Karpas-422 (cell line): Measurements from ENCODE around the gene HCFC1R1. TPM values are rescaled to one million over a fixed set of nuclear protein-coding genes. Genes with fewer than 3 reads are reported as not detected.
A peak's percentile ranks its signal among the peaks of the same experiment; 100 is the strongest.

Experiments
- DNase-seq: peaks from one replicate; pipeline ENCODE4 v3.0.0-alpha.2; 2015
- H2AFZ ChIP-seq: fragments of 200-600 bp; sonication (generic); 2 replicates; pipeline ENCODE4 v1.6.1; 2014; ENCODE audit warnings: antibody characterized with exemption, low read length, mixed read lengths
- H3K27ac ChIP-seq: fragments of 200-600 bp; sonication (generic); 2 replicates; pipeline ENCODE4 v1.5.1; 2014; ENCODE audit warnings: mild to moderate bottlenecking, low read length, moderate library complexity
- H3K27me3 ChIP-seq: fragments of 200-600 bp; sonication (generic); 2 replicates; pipeline ENCODE4 v1.6.1; 2014; ENCODE audit warnings: low read length, mixed read lengths
- H3K36me3 ChIP-seq: fragments of 200-600 bp; sonication (generic); 2 replicates; pipeline ENCODE4 v1.6.1; 2014; ENCODE audit warnings: low read length, mixed read lengths; ENCODE audit not compliant: insufficient read depth
- H3K4me1 ChIP-seq: fragments of 200-600 bp; sonication (generic); 2 replicates; pipeline ENCODE4 v1.6.1; 2014; ENCODE audit warnings: mild to moderate bottlenecking, low read length, mixed read lengths
- H3K4me2 ChIP-seq: fragments of 200-600 bp; sonication (generic); 2 replicates; pipeline ENCODE4 v1.6.1; 2014; ENCODE audit warnings: low read length, low read depth, mild to moderate bottlenecking; ENCODE audit not compliant: poor library complexity, severe bottlenecking
- H3K4me3 ChIP-seq: fragments of 200-600 bp; sonication (generic); 2 replicates; pipeline ENCODE4 v1.5.1; 2014; ENCODE audit warnings: mild to moderate bottlenecking, antibody characterized with exemption, low read length, mixed read lengths
- H3K79me2 ChIP-seq: fragments of 200-600 bp; sonication (generic); 2 replicates; pipeline ENCODE4 v1.6.1; 2014; ENCODE audit warnings: mild to moderate bottlenecking, low read length, mixed read lengths
- H3K9ac ChIP-seq: fragments of 200-600 bp; sonication (generic); 2 replicates; pipeline ENCODE4 v1.6.0; 2014; ENCODE audit warnings: low read length
- H3K9me2 ChIP-seq: fragments of 200-600 bp; sonication (generic), shearing (Covaris generic); replicated peaks from 2 replicates; pipeline ENCODE4 v1.6.0; 2014; ENCODE audit warnings: mild to moderate bottlenecking, low read length, moderate library complexity; ENCODE audit not compliant: insufficient read depth
- H3K9me3 ChIP-seq: fragments of 300-700, 200-600 bp; sonication (generic); 2 replicates; pipeline ENCODE4 v1.6.1; 2014; ENCODE audit warnings: low read length, mixed read lengths
- H4K20me1 ChIP-seq: fragments of 200-600 bp; sonication (generic); 2 replicates; pipeline ENCODE4 v1.6.1; 2014; ENCODE audit warnings: mild to moderate bottlenecking, antibody characterized with exemption, low read length, low read depth; ENCODE audit not compliant: insufficient read depth
- total RNA-seq: library from RNA; depleted of rRNA; stranded (reverse); fragments of >200 nt; shearing (Covaris generic); gene quantifications from 2 replicates; pipeline ENCODE4 v1.2.3, GENCODE V29; 2014; ENCODE audit warnings: low replicate concordance

HCFC1R1 gene
- total RNA-seq, 1 experiment from 2014 or later: 67.8 TPM

DNA sequence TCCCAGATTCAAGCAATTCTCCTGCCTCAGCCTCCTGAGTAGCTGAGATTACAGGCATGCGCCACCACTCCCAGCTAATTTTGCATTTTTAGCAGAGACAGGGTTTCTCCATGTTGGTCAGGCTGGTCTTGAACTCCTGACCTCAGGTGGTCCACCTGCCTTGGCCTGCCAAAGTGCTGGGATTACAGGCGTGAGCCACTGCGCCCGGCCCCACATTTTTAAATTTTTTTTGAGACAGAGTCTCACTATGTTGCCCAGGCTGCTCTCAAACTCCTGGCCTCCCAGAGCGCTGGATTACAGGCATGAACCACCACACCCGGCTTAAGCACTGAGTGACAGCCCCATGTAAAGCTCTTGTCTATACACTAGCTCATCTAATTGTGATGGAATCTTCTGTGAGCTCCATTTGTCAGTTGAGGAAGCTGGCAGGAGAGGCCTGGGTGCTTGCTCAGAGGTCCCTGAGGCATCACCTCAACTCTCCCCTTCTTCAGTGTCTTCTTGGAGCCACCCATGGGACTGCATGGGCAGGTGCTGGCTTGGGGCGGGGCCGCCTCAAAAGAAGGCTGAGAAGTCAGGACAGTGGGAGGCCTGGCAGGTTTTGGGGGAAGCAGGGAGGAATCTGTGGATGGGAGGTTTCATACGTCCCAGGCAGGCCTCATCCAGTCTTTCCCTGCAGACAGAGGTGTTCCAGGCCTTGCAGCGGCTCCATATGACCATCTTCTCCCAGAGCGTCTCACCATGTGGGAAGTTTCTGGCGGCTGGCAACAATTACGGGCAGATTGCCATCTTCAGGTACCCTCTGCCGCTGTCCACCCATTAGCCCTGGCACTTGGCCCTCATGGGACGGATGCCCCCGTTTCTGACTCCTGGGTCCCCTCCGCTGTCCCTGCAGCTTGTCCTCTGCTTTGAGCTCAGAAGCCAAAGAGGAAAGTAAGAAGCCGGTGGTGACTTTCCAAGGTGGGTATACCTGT is 1.6 kb upstream of the HCFC1R1 start:
- Histone ChIP-seq H3K27me3 (no peaks in the 10 kb centered on the region), H3K4me1 (peaks cover 47% of the 10 kb centered on the region), H2AFZ (no peak overlapping the region), H4K20me1 (0 out of 2 replicates have a peak, but pooled peaks cover 3% of the 10 kb centered on the region), H3K9ac (no peak overlapping the region; the same call in 1 of the 2 replicates), H3K36me3 (no peaks in the 10 kb centered on the region; the same call in 1 of the 2 replicates), H3K27ac (no peak overlapping the region), H3K4me2 (peak overlapping the region; percentile 82), H3K9me3 (no peaks in the 10 kb centered on the region), H3K9me2 (no peaks in the 10 kb centered on the region), H3K4me3 (no peak overlapping the region), H3K79me2 (peaks cover 4% of the 10 kb centered on the region)
- no peak for DNase-seq

- H3K27ac ChIP-seq: peak overlapping the region; percentile 66
- DNase-seq: no peak
- peak overlapping the region; percentile 78 for H3K9ac ChIP-seq
- H4K20me1 ChIP-seq: 0 out of 2 replicates have a peak, but pooled peaks cover 3% of the 10 kb centered on the region
- peak overlapping the region; percentile 82 for H3K4me2 ChIP-seq
- no peaks in the 10 kb centered on the region for H3K9me3 ChIP-seq
- peaks cover 4% of the 10 kb centered on the region for H3K79me2 ChIP-seq
- no peaks in the 10 kb centered on the region for H3K9me2 ChIP-seq
- H2AFZ ChIP-seq: peak overlapping the region; percentile 63; the same call in 1 of the 2 replicates
- H3K4me1 ChIP-seq: peaks cover 50% of the 10 kb centered on the region
- peak overlapping the region; percentile 70 for H3K4me3 ChIP-seq
- no peaks in the 10 kb centered on the region for H3K27me3 ChIP-seq
- H3K36me3 ChIP-seq: no peaks in the 10 kb centered on the region; the same call in 1 of the 2 replicates
Observed at GRCh38 chr16:3023415-3023668, 400 bp downstream of the HCFC1R1 start.

- H3K4me2 ChIP-seq: peak overlapping the region; percentile 82
- H2AFZ ChIP-seq: no peak overlapping the region
- 0 out of 2 replicates have a peak, but pooled peaks cover 3% of the 10 kb centered on the region for H4K20me1 ChIP-seq
- no peaks in the 10 kb centered on the region for H3K9me3 ChIP-seq
- peak overlapping the region; percentile 70 for H3K4me3 ChIP-seq
- no peaks in the 10 kb centered on the region; the same call in 1 of the 2 replicates for H3K36me3 ChIP-seq
- peaks cover 4% of the 10 kb centered on the region for H3K79me2 ChIP-seq
- peak overlapping the region; percentile 78 for H3K9ac ChIP-seq
- peak overlapping the region; percentile 66 for H3K27ac ChIP-seq
- no peaks in the 10 kb centered on the region for H3K27me3 ChIP-seq
- DNase-seq: peak; percentile 83
- peaks cover 48% of the 10 kb centered on the region for H3K4me1 ChIP-seq
- H3K9me2 ChIP-seq: no peaks in the 10 kb centered on the region
Observed at GRCh38 chr16:3022684-3023414, 893 bp downstream of the HCFC1R1 start.

GRCh38 chr16:3022208-3022683 is 1.5 kb downstream of the HCFC1R1 start:
- DNase-seq: peak; percentile 62
- H3K4me3 ChIP-seq: peak overlapping the region; percentile 70

GRCh38 chr16:3021449-3022207 is 2.1 kb downstream of the HCFC1R1 start:
- Histone ChIP-seq H3K4me3 (peak overlapping the region; percentile 70), H3K9me2 (no peaks in the 10 kb centered on the region), H3K27ac (peak overlapping the region; percentile 55), H3K4me2 (peak overlapping the region; percentile 82), H2AFZ (peak overlapping the region; percentile 69; the same call in 1 of the 2 replicates), H3K9ac (peak overlapping the region; percentile 78), H3K36me3 (no peaks in the 10 kb centered on the region; the same call in 1 of the 2 replicates), H4K20me1 (0 out of 2 replicates have a peak, but pooled peaks cover 3% of the 10 kb centered on the region), H3K9me3 (no peaks in the 10 kb centered on the region), H3K79me2 (peaks cover 4% of the 10 kb centered on the region), H3K27me3 (no peaks in the 10 kb centered on the region), H3K4me1 (peaks cover 41% of the 10 kb centered on the region)
- DNase-seq: peak; percentile 93

More at GRCh38 chr16:3022208-3022683, 1.5 kb downstream of the HCFC1R1 start:
- Histone ChIP-seq H2AFZ (no peak overlapping the region), H4K20me1 (0 out of 2 replicates have a peak, but pooled peaks cover 3% of the 10 kb centered on the region), H3K27me3 (no peaks in the 10 kb centered on the region), H3K4me1 (peaks cover 42% of the 10 kb centered on the region), H3K79me2 (peaks cover 4% of the 10 kb centered on the region), H3K36me3 (no peaks in the 10 kb centered on the region; the same call in 1 of the 2 replicates), H3K9ac (peak overlapping the region; percentile 78), H3K9me3 (no peaks in the 10 kb centered on the region), H3K4me2 (peak overlapping the region; percentile 82), H3K27ac (peak overlapping the region; percentile 55), H3K9me2 (no peaks in the 10 kb centered on the region)

DNA sequence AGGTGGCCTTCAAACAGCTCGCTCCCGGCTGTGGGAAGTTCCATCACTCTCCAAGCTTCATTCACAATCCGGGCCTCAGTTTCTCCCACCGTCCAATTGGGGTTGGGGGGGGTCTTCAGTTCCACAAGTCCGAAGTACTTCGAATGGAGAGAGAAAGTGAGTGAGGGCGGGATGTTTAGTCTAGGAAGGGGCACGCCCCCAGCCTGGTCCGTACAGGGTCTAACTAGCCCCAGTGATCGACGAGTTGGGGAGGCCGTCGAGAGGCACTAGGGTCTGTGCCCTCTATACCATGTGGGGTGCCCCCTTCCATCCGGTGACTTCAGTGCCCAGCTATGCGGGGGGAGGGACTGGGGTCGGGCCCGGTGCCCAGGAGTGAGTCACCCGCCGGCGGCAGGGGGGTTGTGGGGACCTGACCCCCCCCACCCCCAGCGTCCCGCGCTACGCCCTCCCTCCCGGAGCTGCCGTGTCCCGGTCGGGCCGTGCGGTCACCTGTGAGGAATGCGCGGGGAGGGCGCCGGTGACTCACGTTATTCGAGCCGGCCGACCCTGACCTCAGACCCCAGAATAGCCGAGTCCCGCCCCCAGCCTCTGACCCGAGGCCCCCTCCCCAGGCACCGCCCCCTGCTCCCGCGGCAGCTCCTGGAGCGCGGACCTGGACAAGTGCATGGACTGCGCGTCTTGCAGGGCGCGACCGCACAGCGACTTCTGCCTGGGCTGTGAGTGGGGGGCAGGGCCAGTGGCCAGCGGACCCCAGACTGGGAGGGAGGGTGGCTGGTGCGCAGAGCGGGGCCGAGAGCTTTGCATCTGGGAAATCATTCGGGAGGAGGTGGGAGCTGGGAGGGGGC is 2.9 kb downstream of the HCFC1R1 start:
- Histone ChIP-seq H3K4me2 (peak overlapping the region; percentile 82), H3K9me3 (no peaks in the 10 kb centered on the region), H3K27me3 (no peaks in the 10 kb centered on the region), H3K9ac (peak overlapping the region; percentile 78), H3K27ac (no peak overlapping the region), H2AFZ (peak overlapping the region; percentile 91), H3K4me1 (peaks cover 41% of the 10 kb centered on the region), H4K20me1 (0 out of 2 replicates have a peak, but pooled peaks cover 3% of the 10 kb centered on the region), H3K4me3 (peak overlapping the region; percentile 70), H3K36me3 (no peaks in the 10 kb centered on the region; the same call in 1 of the 2 replicates), H3K9me2 (no peaks in the 10 kb centered on the region), H3K79me2 (peaks cover 4% of the 10 kb centered on the region)
- peak; percentile 71 for DNase-seq

- Histone ChIP-seq H3K9ac (peak within 1 kb of the TSS; percentile 78), H3K9me2 (no peaks in the 10 kb centered on the region), H3K79me2 (peaks cover 3% of the 10 kb centered on the region), H3K4me3 (peak within 1 kb of the TSS; percentile 70), H3K36me3 (no peaks in the 10 kb centered on the region), H2AFZ (peak within 1 kb of the TSS; percentile 91), H4K20me1 (0 out of 2 replicates have a peak, but pooled peaks cover under 1% of the 10 kb centered on the region), H3K9me3 (no peaks in the 10 kb centered on the region), H3K27ac (no peak within 1 kb of the TSS), H3K4me2 (peak within 1 kb of the TSS; percentile 82), H3K4me1 (peaks cover 38% of the 10 kb centered on the region), H3K27me3 (no peaks in the 10 kb centered on the region)
- peak; percentile 94 for DNase-seq
Observed at GRCh38 chr16:3020247-3020603, 3.5 kb downstream of the HCFC1R1 start, which contains the start of gene TNFRSF12A. TNFRSF12A (plus strand) TSS chr16:3020368; CDS start chr16:3020398, 30 bp downstream.
